Mesodermal cell (in vitro differentiated cells): ENCODE results near the gene TMPRSS7.
"Not testable (repeated sequence)": the region's sequence is repeated elsewhere in the genome, so short reads cannot be mapped to it uniquely, and the experiment has no call there.

ENCODE experiments used
- H3K27ac ChIP-seq: 2 replicates; pipeline ENCODE4 v1.7.0; 2013; ENCODE audit warnings: mild to moderate bottlenecking, low read depth, low read length, moderate library complexity; ENCODE audit not compliant: severe bottlenecking
- H3K36me3 ChIP-seq: 2 replicates; pipeline ENCODE4 v1.7.1; 2013; ENCODE audit warnings: mild to moderate bottlenecking, low read length, moderate library complexity; ENCODE audit not compliant: control insufficient read depth, insufficient read depth
- H3K4me1 ChIP-seq: one replicate; pipeline ENCODE4 v1.7.1; 2013; ENCODE audit warnings: mild to moderate bottlenecking, low read length; ENCODE audit not compliant: insufficient read depth, control insufficient read depth, poor library complexity, severe bottlenecking
- H3K4me3 ChIP-seq: 2 replicates; pipeline ENCODE4 v1.7.0; 2013; ENCODE audit warnings: low read length, control low read depth, mild to moderate bottlenecking; ENCODE audit not compliant: insufficient read depth, poor library complexity, severe bottlenecking; ENCODE audit errors: extremely low read depth
- H3K9me3 ChIP-seq: 2 replicates; pipeline ENCODE4 v1.7.1; 2013; ENCODE audit warnings: mild to moderate bottlenecking, low read length, moderate library complexity; ENCODE audit not compliant: control insufficient read depth
- WGBS, 2 experiments: methylation state at CpG; one replicate each; pipeline ENCODE4 v1.1.5; 2013; ENCODE audit warnings: missing lambda C conversion rate in 2 of 2; ENCODE audit not compliant: insufficient coverage in 2 of 2; 5-methylcytosine and 5-hydroxymethylcytosine counted together

Gene TMPRSS7

DNA sequence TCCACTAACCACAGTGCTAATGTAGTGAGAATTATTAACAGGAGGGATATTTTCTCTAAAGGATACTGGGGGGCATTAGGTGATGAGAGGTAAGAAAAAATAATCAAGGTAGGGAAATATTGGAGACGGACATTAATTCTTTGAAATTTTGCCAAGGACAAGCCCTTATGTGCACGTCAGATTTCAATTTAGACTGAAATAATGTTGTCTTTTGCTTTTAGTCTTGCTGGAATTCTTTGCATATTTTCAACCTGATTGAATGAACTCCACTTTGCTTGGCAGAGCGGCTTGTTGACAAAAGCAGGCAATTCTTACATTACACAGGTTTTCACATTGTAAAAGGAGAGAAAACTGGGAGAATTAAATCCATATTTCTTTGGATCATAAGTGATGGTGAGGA lies 26.6 kb downstream of the TMPRSS7 start:
- H3K4me3 ChIP-seq, result no peak overlapping the region
- WGBS, 2 experiments, result 90 to 100% methylated on average over 2 of the region's 3 CpGs
- H3K4me1 ChIP-seq, result no peaks in the 10 kb centered on the region
- H3K9me3 ChIP-seq, result no peaks in the 10 kb centered on the region
- no peaks in the 10 kb centered on the region for H3K36me3 ChIP-seq
- no peak overlapping the region for H3K27ac ChIP-seq

DNA sequence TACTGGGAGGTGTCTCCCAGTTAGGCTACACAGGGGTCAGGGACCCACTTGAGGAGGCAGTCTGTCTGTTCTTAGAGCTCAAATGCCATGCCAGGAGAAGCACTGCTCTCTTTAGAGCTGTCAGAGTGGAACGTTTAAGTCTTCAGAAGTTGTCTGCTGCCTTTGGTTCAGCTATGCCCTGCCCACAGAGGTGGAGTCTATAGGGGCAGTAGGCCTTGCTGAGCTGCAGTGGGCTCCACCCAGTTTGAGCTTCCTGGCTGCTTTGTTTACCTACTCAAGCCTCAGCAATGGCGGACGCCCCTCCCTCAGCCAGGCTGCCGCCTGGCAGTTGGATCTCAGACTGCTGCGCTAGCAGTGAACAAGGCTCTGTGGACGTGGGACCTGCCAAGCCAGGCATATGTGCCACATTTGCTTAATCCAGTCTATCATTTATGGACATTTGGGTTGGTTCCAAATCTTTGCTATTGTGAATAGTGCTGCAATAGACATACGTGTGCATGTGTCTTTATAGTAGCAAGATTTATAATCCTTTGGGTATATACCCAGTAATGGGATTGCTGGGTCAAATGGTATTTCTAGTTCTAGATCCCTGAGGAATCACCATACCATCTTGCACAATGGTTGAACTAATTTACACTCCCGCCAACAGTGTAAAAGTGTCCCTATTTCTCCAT lies 38.0 kb downstream of the TMPRSS7 start:
- not testable (repeated sequence) for H3K4me1 ChIP-seq, H3K9me3 ChIP-seq, H3K36me3 ChIP-seq, H3K27ac ChIP-seq, H3K4me3 ChIP-seq
- 88 to 95% methylated on average over 8 of the region's 8 CpGs for WGBS, 2 experiments

DNA sequence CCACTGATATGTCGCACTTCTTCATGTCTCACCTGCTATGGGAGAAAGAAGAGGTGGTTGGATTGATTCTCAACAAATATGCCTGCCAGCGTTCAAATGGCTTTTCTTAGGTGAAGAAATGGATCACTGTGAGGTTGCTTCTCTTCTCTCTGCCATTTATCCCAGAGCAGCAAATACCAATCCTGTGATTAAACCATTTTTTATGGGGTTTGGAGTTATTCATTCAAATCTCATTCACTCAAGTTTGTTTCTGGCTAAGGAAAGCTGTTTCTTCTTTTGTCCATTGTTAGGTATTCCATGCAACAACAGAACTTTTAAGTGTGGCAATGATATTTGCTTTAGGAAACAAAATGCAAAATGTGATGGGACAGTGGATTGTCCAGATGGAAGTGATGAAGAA lies 39.5 kb downstream of the TMPRSS7 start:
- Histone ChIP-seq H3K36me3 (no peaks in the 10 kb centered on the region), H3K4me1 (peaks cover 9% of the 10 kb centered on the region), H3K4me3 (no peak overlapping the region), H3K9me3 (no peaks in the 10 kb centered on the region), H3K27ac (no peak overlapping the region)
- WGBS, 2 experiments, result 88 to 100% methylated on average over 1 of the region's 2 CpGs

DNA sequence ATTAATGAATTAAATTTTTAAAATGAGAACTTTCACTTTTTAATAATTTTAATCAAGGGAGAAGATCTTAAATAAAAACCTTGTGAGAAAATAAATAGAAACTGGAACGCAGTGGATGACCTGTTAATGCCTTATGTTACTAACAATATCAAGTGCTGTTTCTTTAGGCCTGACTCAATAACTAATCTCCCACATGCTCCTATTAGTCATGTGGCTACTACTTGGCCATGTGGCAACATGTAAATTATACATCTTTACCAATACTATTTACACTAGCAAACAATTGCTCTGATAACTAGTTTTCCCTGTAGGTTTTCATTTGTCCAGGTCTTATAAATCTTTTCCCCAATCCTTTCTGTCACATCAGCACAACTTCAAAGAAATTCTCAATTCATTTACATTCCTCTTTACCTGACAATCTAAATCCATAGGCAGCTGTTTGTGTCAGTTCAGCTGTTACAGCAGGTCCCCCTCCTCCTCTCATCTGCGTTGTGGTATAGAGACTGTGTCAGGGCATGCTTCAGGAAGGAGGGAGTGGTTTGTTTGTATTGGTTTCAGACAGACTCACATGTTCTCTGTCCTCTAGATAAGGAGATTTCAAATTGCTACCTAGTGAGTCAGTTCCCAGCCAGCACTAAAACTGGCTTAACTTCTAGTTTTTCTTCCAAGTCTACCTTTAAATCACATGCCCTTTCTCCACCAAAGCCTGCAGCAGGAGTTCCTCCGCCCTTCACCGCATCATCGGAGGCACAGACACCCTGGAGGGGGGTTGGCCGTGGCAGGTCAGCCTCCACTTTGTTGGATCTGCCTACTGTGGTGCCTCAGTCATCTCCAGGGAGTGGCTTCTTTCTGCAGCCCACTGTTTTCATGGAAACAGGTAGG lies 40.3 kb downstream of the TMPRSS7 start:
- Histone ChIP-seq H3K9me3 (no peaks in the 10 kb centered on the region), H3K4me1 (peaks cover 9% of the 10 kb centered on the region), H3K4me3 (no peak overlapping the region), H3K36me3 (no peaks in the 10 kb centered on the region), H3K27ac (peak overlapping the region; percentile 68)
- 49% methylated on average over 4 of the region's 6 CpGs for WGBS, 2 experiments

DNA sequence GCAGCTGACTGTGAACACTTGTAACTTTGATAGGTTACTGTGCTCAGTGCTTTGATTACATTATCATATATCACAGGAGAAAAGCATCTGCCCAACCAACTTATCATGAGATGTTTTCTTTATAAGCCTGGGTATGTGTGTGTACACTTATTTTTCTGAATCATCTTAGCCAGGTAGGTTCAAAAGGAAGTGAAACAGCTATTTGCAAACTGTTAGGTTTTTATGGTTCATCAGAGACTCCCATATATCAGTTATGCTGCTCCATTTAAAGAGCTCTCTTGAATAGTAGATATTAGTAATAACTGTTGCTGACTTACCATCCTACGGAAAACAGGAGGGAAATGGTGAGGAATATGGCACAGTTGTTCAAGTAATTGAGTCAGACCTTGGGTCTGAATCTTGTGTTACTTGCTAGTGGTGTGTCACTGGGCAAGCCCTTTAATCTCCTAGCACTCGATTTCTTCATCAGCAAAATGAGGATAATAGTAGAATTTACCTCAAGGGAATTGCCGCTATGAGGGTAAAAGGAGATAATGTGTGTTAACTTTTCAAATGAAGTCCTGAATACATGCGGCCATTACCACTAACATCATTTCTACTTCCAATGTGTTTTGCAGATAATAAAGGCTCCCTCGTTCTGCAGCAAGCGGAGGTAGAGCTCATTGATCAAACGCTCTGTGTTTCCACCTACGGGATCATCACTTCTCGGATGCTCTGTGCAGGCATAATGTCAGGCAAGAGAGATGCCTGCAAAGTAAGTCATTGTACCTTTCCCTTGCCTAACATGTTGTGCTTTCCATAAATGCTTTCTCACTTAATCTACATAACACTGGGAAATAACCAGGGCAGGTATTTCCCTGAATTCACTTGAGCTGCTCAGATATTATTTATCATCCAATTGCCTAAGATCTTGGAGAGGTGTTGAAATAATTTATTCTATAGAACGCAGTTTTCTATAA lies 43.9 kb downstream of the TMPRSS7 start:
- H3K27ac ChIP-seq, result no peak overlapping the region
- no peak overlapping the region for H3K4me3 ChIP-seq
- H3K4me1 ChIP-seq, result peaks cover 9% of the 10 kb centered on the region
- H3K9me3 ChIP-seq, result no peaks in the 10 kb centered on the region
- WGBS, 2 experiments, result 94 to 97% methylated on average over 6 of the region's 10 CpGs
- no peaks in the 10 kb centered on the region for H3K36me3 ChIP-seq

DNA sequence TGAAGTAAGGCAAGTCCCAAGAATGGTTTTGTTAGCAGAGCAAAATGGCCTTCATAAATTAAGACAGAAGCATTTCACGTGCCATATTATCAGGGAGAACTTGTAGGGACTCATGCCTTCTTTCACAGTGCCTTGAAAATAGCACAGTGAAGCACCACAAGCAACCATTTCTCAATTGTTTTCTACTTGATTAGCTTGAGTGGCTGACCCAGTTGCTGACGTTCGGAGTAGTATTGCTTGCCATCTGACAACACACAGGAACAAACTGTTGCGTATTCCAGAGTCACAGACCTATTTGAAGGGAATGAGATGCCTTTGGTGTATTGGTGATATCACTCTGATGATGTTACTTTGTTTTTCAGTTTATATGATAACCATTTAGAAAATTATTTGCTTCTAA lies 48.7 kb downstream of the TMPRSS7 start:
- WGBS, 2 experiments, result 73 to 85% methylated on average over 2 to 3 of the region's 4 CpGs

DNA sequence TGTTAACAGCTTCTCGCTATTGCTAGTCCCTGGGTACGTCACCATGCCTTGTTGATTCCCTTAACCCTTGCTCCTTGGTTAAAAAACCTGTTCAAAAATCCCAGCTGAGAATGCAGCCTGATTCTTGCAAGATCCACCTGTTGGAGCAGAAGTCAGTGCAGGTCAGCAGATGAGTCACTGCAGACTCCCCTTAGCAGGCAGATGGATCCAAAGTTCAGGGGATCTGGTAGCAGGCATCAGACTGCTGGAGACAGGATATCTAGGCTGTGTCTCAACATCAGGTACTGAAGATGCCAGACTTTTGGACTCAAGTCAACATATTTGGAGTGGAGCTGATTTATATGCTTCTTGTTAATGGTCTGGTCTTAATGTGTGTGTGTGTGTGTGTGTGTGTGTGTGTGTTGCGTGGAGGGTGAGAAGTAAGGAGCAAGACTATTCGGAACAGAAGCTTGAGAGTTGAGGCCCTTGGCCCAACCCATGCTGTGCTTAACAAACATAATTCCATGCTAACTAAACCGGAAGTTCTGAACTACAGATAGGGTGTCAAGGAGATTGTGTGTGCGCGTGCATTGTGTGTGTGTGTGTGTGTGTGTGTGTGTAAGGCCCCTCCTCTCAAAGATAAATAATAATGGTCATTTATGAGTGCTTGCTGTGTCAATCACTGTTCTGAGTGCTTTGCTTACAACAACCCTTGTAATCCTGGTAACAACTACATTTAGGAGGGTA lies 50.6 kb downstream of the TMPRSS7 start:
- peaks cover 5% of the 10 kb centered on the region for H3K4me1 ChIP-seq
- H3K36me3 ChIP-seq, result no peaks in the 10 kb centered on the region
- no peak overlapping the region for H3K4me3 ChIP-seq
- H3K9me3 ChIP-seq, result no peaks in the 10 kb centered on the region
- H3K27ac ChIP-seq, result no peak overlapping the region
- WGBS, 2 experiments, result 65 to 68% methylated on average over 2 to 3 of the region's 7 CpGs

More for the DNA sequence above, 48.7 kb downstream of the TMPRSS7 start:
- Histone ChIP-seq H3K4me1 (no peaks in the 10 kb centered on the region), H3K36me3 (no peaks in the 10 kb centered on the region), H3K9me3 (no peaks in the 10 kb centered on the region), H3K4me3 (no peak overlapping the region), H3K27ac (no peak overlapping the region)

DNA sequence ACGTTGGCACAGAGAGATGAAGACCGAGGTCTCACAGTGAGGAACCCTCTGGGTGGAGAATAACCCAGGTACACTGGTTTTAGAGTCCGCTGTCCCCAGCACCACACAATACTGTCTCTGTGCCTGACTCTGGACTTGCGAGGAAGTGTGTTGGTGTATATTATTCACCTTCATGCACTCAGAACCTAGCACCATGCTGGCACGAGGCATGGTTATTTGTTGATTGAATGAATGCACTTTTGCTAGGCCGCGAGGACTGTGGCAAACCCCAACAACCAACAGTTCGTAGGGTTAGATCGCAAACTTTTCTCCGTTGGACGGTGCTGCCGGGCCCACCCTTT lies 51.2 kb downstream of the TMPRSS7 start:
- WGBS, 2 experiments, result 5 to 29% methylated on average over 6 to 7 of the region's 12 CpGs

DNA sequence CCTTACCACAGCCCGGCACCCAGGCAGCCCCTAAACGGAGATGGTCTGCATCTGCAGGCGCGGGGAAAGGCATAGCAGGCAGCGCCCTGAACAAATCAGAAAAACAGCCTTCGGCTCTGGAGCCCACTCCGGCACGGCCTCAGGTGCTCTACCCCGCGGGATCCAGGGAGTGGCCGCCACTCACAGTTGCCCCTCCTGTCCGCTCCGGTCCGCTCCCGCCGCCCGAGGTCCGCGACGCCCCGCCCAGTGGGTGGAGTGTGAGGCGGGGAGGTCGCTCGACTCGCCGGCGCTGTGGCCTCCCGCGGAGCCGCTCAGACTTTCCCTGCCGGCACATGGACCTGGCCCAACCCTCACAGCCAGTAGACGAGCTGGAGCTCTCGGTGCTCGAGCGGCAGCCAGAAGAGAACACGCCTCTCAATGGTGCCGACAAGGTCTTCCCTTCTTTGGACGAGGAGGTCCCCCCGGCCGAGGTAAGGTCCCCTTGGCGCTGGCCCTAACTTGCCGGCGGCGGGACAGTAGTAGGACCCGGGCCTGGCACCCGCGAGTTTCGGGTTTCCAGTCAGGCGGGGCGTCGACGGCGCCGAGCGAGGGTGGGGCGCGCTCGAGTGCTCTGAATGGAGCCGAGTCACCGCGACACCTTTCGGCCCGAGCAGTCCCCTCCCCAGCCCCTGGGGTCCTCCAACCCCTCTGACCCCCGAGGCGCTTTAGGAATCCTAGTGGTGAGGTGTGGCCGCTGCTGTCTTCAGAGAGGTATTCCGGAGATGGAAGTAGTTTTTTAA lies 51.7 kb downstream of the TMPRSS7 start, which contains the start of gene C3orf52:
C3orf52 (plus strand) TSS at position 314 of the 779 bp plus-strand sequence; CDS start at position 333, 19 bp downstream.
- 0 to 1% methylated on average over 41 of the region's 67 CpGs for WGBS, 2 experiments

More for the DNA sequence above, 51.2 kb downstream of the TMPRSS7 start:
- H3K27ac ChIP-seq, result no peak overlapping the region
- no peaks in the 10 kb centered on the region for H3K9me3 ChIP-seq
- H3K4me1 ChIP-seq, result peaks cover 5% of the 10 kb centered on the region
- no peaks in the 10 kb centered on the region for H3K36me3 ChIP-seq
- H3K4me3 ChIP-seq, result peak overlapping the region; percentile 56

More for the DNA sequence above, 51.7 kb downstream of the TMPRSS7 start, which contains the start of gene C3orf52:
- Histone ChIP-seq H3K4me1 (peaks cover 5% of the 10 kb centered on the region), H3K36me3 (no peaks in the 10 kb centered on the region), H3K4me3 (peak within 1 kb of the TSS; percentile 56), H3K27ac (peak within 1 kb of the TSS; percentile 44), H3K9me3 (no peaks in the 10 kb centered on the region)
